ENCODE results near the gene CACNB3.
A peak's percentile ranks its signal among the peaks of the same experiment; 100 is the strongest.

Gene CACNB3

GRCh38 chr12:48788854-48789775, 29.2 kb upstream of the CACNB3 start, which contains the start of gene ADCY6:
TSS of gene ADCY6 (minus strand) at chr12:48789089. CDS start at chr12:48783434, 5,655 bp downstream.
- peak; percentile 56 for DNase-seq

- DNase-seq = no peak
Observed at GRCh38 chr12:48789858-48790326, 28.4 kb upstream of the CACNB3 start.

- DNase-seq = no peak
Observed at GRCh38 chr12:48793696-48794095, 24.6 kb upstream of the CACNB3 start.

- peak; percentile 22 for DNase-seq
Observed at GRCh38 chr12:48794870-48795269, 23.4 kb upstream of the CACNB3 start.

GRCh38 chr12:48795550-48796455, 22.5 kb upstream of the CACNB3 start:
- DNase-seq = peak; percentile 80

- DNase-seq = no peak
Observed at GRCh38 chr12:48796976-48797375, 21.3 kb upstream of the CACNB3 start.

- no peak for DNase-seq
Observed at GRCh38 chr12:48800457-48800856, 17.8 kb upstream of the CACNB3 start.

DNA sequence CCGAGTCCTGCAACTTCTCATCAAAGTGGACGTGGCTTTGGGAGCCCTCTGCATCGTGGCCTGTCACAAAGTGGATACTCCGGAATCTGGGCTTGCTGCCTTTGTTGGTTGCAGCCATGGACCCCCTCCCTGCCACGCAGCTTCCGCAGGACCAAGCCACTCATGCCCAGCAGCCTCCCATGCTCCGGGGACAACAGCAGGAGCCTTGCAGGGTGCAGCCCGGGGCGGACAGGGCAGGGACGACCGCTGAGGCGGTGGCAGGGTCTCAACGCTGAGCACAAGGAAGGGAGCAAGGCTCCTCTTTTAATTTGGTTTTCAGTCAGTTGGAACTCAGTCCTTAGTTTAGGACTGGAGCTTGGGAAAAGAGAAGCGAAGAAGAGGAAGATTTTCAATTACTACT, 17.3 kb upstream of the CACNB3 start:
- DNase-seq = no peak

DNA sequence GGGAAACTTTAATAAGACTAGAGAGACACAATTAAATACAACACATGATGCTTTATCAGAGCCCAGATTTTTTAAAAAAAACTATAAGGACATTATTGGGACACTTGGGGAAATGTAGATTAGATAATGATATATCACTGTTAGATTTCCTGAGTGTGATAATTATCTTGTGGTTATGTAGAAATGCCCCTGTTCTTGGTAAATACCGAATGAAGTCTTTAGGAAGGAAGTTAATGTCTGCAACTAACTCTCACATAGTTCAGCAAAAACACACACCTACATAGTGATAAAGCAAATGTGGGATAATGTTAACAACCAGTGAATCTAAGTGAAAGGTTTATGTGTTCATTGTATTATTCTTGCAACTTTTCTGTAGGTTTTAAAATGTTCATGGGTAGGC, 14.6 kb upstream of the CACNB3 start:
- no peak for DNase-seq

DNA sequence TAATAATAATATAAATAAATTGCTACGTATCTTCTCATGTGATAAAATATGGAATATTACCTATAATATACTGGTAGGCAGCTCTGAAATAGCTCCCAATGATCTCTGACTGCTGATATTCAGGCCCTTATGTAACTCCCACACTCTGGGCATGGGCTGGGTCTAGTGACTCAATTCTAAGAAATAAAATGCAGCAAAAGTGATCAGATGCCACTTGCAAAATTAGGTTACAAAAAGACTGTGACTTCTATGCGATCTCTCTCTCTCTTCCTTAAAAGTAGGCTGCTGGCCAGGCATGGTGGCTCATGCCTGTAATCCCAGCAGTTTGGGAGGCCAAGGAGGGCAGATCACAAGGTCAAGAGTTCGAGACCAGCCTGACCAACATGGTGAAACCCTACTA, 10.3 kb upstream of the CACNB3 start:
- DNase-seq = no peak

DNA sequence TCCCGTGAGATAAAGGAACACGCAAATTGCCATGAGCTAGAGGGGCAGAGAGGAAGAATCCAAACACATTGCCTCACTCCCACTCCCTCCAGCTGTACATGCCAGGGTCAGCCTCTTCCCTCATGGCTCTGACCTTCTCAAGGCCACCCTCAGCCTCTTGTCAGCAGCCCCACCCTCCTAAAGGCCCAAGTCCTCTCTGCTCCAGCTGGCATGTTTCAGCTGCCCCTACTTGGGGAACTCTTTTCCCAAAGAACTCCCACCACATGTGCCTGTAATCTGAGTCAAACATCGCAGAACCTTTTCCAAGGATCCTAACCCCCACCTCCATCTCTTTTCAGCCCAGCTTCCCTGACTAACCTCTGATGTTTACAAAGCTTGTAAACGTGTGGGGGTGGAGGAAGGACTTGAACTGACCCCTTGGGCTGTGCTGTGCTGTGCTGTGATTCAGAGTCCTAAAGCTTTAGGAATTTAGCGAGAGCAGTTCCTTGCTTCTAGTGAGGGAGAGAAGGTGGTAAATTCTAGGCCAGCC, 7.3 kb upstream of the CACNB3 start:
- peak; percentile 90 for DNase-seq

GRCh38 chr12:48811437-48812090, 6.7 kb upstream of the CACNB3 start:
- DNase-seq = no peak

- no peak for DNase-seq
Observed at GRCh38 chr12:48812389-48812788, 5.9 kb upstream of the CACNB3 start.

DNA sequence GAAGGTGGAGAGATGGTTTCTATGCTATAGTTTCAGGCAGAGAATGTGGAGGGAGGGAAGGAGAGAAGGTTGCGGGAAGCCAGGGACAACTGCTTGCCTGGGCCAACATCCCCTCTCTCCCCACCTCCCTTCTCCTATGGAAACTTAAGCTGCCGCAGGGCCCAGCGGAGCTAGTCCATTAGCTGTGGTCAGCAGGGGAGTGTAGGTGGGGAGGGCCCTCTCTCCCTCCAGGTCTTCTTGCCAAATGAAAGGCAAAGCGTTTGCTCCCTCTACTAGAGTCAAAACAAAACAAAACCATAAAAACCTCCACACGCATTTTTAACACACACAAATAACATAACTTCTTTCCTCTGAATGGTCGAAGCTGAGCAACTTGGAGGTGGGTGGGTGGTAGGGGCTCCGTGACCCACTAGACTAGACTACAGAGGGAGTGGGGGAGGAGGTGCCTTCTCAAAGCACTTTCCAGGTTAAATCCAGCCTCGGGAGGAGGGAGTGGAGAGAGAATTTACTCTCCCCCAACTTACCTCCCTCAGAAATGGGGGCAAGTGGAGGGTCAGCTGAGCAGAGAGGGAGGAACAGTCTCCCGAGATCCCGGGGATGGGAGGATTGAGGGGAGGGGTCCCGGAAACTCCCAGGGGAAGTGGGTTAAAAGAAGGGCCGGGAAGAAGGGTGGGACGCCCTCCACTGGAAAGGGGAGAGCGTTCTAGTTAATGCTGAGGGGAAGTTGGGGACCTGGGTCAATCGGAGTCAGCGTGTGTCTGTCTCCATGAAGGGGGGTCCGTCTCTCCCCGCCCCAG, 4.6 kb upstream of the CACNB3 start:
- DNase-seq = peak; percentile 4

DNA sequence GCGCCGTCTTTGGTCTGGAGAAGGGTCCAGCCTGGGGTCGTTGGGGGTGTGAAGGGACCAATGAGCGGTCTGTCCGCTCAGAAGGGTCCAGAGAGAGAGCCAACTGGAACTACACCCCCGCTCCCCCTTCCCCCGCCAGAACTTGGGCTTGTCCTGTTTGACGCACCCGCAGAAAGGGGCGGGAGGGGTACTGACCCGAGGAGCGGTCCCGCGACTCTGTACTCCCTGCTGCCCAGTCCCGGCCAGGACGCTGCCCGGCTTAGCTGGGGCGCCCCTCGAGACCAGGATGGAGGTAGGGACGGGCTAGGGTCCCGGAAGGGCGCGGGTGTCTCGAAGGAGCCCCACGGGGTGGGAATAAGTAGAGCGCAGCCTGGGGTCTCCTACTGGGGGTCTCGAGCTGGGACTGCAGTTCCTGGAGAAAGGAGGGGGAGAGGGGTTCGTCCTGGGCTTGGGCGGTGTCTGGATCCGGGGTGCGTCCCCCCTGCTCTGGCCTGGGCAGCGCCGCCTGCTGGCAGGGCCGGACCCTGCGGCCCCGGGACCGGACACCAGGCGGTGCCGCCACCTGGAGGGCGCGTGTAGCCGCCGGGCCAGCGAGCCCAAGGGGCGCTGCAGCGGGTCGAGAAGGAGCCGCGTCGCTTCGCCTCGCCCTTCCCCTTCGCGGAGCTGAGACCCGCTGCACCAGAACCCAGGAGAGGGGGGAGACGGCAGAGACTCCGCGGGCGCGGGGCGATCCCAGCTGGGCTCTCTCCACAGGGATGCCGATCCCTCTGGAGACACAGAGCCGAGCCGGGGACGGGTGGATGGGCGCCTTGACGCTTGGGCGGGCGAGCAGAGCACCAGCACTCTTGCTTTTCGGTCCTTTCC, 3.8 kb upstream of the CACNB3 start:
- DNase-seq = peak; percentile 46

GRCh38 chr12:48815126-48816110, 2.9 kb upstream of the CACNB3 start:
- peak; percentile 55 for DNase-seq

DNA sequence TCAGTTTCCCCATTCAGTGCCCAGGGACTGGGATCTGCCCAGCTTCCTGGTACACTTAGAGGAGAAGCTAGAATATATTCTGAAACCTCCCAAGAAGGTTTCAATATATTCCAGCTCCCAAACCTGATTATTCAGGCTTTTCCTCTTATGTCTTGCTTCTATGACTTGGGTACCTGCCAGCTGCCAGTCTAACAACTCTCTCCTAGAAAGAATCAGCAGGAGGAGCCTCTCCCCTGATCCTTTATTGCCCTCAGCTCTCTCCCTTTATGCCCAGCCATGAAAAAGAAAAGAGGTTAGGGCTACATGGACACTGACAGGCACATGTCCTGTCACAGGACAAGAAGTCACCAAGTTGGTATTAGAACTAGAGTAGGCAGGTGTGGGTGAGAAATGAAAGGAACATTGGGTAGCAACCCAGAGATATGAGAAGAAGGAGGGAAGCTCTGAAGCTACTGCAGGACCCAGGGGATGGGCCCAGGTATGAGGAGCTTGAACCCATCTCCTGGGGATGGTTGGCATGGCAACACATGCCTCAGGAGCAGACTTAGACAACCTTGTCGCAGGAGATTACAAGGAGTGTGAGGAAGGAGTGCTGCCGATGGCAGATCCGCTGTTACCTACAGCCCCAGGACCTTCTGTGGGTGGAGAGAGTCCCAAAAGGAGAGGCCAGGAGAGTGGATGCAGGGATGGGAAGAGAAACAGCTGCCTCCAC, 2.0 kb upstream of the CACNB3 start:
- DNase-seq = peak; percentile 23

DNA sequence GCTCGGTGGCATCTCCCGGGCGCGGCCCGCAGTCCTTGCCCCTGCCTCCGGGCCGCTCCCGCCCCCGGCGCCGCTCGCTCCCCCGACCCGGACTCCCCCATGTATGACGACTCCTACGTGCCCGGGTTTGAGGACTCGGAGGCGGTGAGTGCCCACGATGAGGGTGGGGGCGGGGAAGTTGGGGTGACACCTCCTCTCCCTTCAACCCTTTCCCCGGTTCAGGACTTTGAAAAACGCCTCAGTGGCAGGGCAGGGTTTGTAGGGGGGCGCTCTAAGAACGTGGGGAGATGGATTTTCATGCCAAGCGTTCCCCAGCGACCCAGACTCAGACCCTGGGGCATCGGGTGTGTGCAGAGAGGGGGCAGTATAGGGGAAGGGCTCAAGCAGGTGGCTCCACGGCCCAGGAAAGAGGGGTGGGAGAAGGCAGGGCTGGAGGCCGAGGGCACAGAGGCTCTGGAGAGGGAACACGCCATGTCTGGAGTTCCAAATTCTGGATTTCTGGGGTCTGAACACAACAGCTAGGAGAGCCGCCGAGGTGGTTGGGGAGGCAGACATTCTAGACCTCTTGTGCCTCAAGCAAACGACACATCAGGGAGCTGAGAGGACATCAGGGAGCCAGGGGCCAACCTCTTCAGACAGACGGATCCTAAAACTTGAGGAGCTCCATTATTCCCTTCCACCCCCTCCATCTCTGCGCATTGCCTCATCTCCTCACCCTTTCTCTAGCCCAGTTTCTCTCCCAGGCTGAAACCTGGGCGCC, 715 bp downstream of the CACNB3 start:
- DNase-seq = no peak

Data from kidney glomerular epithelial cell (primary cell).